ENCODE measurements around the gene PDGFB.
A peak's percentile ranks its signal among the peaks of the same experiment; 100 is the strongest.

The PDGFB gene

GRCh38 chr22:39238966-39239505 is 5.7 kb downstream of the PDGFB start:
- no peak for DNase-seq

GRCh38 chr22:39238561-39238960 is 6.2 kb downstream of the PDGFB start:
- no peak for DNase-seq

GRCh38 chr22:39238101-39238466 is 6.7 kb downstream of the PDGFB start:
- DNase-seq: no peak

- DNase-seq: no peak
Measured at GRCh38 chr22:39237318-39238100, 7.3 kb downstream of the PDGFB start.

- peak; percentile 90 for DNase-seq
Measured at GRCh38 chr22:39236321-39237317, 8.2 kb downstream of the PDGFB start.

- DNase-seq: no peak
Measured at GRCh38 chr22:39234867-39235687, 9.7 kb downstream of the PDGFB start.

GRCh38 chr22:39234472-39234787 is 10.4 kb downstream of the PDGFB start:
- DNase-seq: no peak

- DNase-seq: no peak
Measured at GRCh38 chr22:39233710-39234471, 10.9 kb downstream of the PDGFB start.

GRCh38 chr22:39232806-39233709 is 11.7 kb downstream of the PDGFB start:
- no peak for DNase-seq

GRCh38 chr22:39232246-39232645 is 12.5 kb downstream of the PDGFB start:
- DNase-seq: no peak

GRCh38 chr22:39231197-39231950 is 13.4 kb downstream of the PDGFB start:
- DNase-seq: no peak

GRCh38 chr22:39230261-39231196 is 14.3 kb downstream of the PDGFB start:
- no peak for DNase-seq

- no peak for DNase-seq
Measured at GRCh38 chr22:39229688-39230260, 15.0 kb downstream of the PDGFB start.

- DNase-seq: no peak
Measured at GRCh38 chr22:39229075-39229474, 15.7 kb downstream of the PDGFB start.

- no peak for DNase-seq
Measured at GRCh38 chr22:39227542-39228272, 17.1 kb downstream of the PDGFB start.

- no peak for DNase-seq
Measured at GRCh38 chr22:39226353-39226752, 18.4 kb downstream of the PDGFB start.

GRCh38 chr22:39225591-39225990 is 19.2 kb downstream of the PDGFB start:
- no peak for DNase-seq

GRCh38 chr22:39224550-39224949 is 20.2 kb downstream of the PDGFB start:
- DNase-seq: no peak
